Amniotic epithelial cell (primary cell): ENCODE data around the gene ZNF692.

Source experiments
- DNase-seq: peaks from one replicate; pipeline ENCODE4 v3.0.0-alpha.2; 2010; ENCODE audit warnings: low read depth

Gene ZNF692

DNA sequence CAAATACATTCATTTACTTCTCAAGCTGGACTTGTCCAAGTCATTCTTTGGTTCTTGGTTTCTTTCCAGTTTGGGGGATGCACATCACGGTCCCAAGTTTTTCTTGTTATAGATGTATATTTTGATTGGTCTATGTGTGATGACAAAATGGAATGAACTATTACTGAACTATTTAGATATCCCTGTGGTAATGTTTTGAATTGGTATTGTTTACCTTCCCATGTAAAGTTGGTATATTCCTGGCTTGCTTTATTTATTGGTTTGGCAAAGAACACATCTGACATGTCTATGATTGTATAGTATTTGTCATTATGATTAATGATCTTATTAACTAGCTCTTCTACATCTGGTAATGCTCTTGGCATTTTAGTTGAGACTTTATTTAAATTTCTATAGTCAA is 22.4 kb upstream of the ZNF692 start:
- no peak for DNase-seq

GRCh38 chr1:248873993-248874533 is 15.2 kb upstream of the ZNF692 start:
- DNase-seq, result no peak

- DNase-seq, result peak; percentile 94
Measured at GRCh38 chr1:248873409-248873992, 14.6 kb upstream of the ZNF692 start.

DNA sequence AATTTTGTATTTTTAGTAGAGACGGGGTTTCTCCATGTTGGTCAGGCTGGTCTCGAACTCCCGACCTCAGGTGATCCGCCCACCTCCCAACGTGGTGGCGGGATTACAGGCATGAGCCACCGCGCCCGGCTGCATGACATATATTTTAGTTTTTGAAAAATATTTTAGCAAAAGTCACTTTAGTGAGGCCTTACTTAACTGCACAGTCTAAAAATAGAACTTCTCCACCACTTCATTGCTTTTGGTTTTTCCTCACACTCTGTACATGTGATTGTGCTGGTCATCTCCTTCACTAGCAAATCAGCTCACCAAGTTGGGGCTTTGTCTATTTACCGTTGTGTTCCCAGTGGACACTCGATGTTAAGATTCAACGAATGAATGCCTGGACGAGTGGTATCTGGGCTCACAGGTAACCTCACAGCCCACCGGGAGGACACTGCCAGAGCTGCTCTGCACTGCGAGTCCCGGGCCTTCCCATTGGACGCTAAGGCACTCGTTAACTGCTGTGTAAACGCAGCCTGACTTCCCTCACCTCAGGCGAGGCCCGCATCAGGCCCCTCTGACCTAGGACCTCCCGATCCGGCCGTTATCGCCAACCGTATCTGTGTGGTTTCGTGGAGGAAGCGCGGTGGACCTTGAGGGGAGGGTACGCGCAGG is 14.0 kb upstream of the ZNF692 start:
- DNase-seq, result peak; percentile 69

GRCh38 chr1:248871837-248872401 is 13.0 kb upstream of the ZNF692 start:
- DNase-seq, result no peak

- DNase-seq, result peak; percentile 55
Measured at GRCh38 chr1:248862998-248863881, 4.4 kb upstream of the ZNF692 start.

- DNase-seq, result no peak
Measured at GRCh38 chr1:248862695-248862997, 3.8 kb upstream of the ZNF692 start.

- no peak for DNase-seq
Measured at GRCh38 chr1:248861616-248862015, 2.7 kb upstream of the ZNF692 start.

GRCh38 chr1:248860007-248860406 is 1.1 kb upstream of the ZNF692 start:
- DNase-seq, result no peak

DNA sequence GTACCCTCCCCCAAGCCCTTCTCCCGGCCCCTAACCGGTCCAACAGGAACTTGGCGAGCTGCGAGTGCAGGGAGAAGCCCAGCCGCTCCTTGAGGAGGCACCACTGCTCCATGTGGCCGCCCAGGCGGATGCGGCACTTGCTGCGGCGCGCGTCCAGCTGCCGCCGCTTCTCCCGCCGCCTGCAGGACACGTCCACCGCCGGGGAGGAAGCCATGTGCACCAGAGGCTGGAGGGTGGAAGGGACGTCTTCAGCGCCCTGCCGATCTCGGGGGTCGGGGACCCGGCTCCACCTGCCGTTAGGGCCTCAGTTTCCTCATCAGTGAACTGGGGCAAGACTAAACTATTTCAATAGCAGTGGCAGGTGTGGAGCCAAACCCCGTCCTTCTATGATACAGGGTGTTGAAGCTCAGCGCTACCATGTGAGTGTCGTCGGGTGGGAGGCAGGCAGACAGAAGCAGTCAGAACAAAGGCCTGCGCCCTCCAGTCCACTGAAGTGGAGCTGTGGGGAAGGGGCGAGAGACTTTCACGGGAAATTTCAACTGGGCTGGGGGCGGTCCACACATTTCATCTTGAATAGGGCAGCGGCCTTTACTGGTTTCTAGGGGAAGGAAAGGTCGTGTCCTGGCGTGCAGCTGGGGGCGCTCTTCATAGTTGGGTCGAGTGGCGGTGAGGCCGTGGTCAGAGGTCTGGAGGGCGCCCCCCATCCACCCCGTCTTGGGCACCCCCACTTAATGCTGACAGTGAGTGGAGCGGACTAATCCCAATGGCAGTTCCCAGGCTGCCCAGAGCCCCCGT is 592 bp downstream of the ZNF692 start:
- DNase-seq, result peak; percentile 33

DNA sequence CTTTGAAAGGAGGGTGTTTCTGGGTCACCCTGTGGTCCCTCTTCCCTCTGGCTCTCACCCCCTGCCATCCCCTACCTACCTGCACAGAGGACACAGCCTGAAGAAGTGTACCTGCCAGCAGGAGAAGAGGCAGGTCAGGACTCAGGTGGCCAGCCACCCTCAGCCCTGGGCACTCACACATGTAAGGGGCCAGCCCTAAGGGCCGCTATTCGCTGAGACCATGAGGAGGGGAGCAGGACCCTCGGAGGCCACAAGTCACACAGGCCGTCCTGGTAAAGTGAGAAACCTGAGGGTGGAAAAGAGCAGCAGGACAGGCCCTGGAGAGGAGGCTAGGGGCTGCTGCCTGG is 1.2 kb downstream of the ZNF692 start:
- no peak for DNase-seq

DNA sequence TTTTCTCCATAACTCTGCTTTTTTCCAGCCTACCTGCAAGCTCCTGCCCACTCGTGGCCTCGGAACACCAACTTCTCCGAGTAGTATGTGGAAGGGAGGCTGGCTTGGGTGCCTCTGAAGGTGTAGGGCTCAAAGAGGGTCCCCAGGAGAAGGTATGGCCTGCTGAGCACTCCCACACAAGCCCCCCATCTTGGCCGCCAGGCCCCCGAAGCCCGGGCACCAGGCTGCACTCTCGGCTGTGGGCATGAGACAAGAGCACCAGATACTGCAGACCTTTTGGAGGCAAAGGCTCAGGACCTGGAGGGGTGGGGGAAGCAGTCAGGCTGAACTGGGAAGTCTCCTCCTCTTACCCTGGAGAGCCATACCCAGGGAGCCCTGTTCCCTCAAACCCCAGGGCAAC is 1.7 kb downstream of the ZNF692 start:
- no peak for DNase-seq

GRCh38 chr1:248856176-248856575 is 2.7 kb downstream of the ZNF692 start:
- DNase-seq, result no peak

GRCh38 chr1:248855580-248855979 is 3.3 kb downstream of the ZNF692 start:
- DNase-seq, result no peak

DNA sequence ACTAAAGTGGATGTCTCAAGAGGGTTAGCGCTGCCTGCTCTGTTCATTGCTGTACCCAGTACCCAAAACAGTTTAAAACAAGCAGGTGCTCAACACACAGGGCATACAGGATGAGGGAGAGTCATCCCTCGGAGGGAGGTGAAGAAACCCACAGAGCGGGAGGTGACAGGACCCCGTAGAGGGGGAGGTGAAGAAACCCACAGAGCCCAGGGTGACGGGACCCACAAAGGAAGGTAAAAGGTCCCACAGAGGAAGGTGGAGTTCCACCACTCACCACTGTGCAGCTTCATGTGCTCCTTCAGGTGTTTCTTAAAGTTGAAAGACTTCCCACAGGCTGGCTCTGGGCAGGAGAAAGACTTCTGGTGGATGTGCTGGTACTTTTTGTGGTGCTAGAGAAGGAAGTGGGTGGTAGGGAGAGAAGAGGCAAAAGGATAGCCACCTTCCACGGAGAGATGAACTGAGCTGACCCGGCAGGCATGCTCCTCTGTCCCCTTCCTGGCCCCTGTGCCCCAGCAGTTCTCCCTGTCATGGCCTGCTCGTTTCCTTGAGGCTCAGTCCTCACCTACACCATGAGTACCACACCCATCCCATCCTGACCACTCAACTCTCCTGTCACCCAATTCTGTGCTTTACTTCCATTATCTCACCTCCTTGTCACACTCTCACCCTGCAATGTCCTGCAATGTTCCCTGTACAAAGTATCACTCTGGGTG is 5.1 kb downstream of the ZNF692 start:
- DNase-seq, result no peak

- peak; percentile 66 for DNase-seq
Measured at GRCh38 chr1:248852481-248853405, 6.1 kb downstream of the ZNF692 start.

DNA sequence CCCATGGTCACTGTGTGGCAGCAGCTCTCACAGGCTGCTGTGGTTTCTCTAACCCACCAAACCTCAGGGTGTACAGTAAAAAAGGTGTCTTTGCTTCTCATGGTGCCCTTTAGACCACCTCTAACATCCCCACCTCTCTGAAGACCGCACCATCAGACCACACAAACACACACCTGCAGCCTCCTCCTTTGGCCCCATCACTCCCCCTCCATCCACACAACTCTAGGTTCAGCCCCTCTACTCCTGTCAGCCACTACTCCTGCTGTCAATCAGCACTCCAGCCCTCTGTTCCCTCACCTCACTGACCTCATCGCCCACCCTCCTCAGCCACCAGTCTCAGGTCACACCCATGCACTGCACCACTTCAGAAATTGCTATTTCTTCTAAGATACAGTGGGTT is 7.5 kb downstream of the ZNF692 start:
- DNase-seq, result no peak

- DNase-seq, result no peak
Measured at GRCh38 chr1:248850536-248851251, 8.2 kb downstream of the ZNF692 start.

- DNase-seq, result no peak
Measured at GRCh38 chr1:248850124-248850523, 8.8 kb downstream of the ZNF692 start.

- DNase-seq, result no peak
Measured at GRCh38 chr1:248849637-248850036, 9.2 kb downstream of the ZNF692 start.
